ENCODE data around the gene LEF1.

The LEF1 gene

DNA sequence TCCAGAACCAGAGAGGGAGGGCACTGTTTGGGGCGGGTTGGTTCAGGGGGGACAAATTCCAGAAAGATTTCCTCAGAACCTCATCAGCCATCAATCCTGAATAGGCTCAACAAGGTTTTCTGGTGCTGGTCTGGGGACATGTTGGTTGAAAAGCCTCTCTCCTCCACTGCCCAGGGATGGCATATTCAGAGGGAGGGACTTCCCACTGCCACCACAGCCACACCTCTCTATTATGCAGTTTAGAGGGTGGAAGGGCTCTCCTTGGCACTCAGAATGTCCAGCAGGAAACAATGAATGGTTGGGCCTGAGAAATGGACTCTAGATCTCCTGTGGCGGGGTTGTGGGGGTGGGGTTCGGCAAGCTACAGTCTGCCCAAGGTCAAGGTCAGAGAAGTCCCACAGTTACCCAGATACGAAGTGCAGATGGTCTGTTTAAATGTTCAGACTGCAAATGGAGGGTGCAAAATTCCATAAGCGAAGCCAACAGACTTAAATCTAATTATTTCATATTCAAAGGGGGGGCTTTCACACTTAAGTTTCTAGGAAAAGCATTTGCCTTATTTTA lies 70.7 kb downstream of the LEF1 start:
- TF ChIP-seq EP300 (IDR thresholded peaks at IDR 0.05; ENCODE audit: borderline replicate concordance): no peak
- TF ChIP-seq ZBTB7A (IDR thresholded peaks at IDR 0.05; ENCODE audit: low read depth): no peak
- TF ChIP-seq, protein P1, sequence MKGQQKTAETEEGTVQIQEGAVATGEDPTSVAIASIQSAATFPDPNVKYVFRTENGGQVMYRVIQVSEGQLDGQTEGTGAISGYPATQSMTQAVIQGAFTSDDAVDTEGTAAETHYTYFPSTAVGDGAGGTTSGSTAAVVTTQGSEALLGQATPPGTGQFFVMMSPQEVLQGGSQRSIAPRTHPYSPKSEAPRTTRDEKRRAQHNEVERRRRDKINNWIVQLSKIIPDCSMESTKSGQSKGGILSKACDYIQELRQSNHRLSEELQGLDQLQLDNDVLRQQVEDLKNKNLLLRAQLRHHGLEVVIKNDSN (IDR thresholded peaks at IDR 0.05): no peak
- no peak for TF ChIP-seq FOXM1 (IDR thresholded peaks at IDR 0.05; ENCODE audit: borderline replicate concordance, low read depth)
- no peak for TF ChIP-seq TEAD4 (IDR thresholded peaks at IDR 0.05)
- no peak for TF ChIP-seq EGR1 (IDR thresholded peaks at IDR 0.05)
- TF ChIP-seq, protein P2, sequence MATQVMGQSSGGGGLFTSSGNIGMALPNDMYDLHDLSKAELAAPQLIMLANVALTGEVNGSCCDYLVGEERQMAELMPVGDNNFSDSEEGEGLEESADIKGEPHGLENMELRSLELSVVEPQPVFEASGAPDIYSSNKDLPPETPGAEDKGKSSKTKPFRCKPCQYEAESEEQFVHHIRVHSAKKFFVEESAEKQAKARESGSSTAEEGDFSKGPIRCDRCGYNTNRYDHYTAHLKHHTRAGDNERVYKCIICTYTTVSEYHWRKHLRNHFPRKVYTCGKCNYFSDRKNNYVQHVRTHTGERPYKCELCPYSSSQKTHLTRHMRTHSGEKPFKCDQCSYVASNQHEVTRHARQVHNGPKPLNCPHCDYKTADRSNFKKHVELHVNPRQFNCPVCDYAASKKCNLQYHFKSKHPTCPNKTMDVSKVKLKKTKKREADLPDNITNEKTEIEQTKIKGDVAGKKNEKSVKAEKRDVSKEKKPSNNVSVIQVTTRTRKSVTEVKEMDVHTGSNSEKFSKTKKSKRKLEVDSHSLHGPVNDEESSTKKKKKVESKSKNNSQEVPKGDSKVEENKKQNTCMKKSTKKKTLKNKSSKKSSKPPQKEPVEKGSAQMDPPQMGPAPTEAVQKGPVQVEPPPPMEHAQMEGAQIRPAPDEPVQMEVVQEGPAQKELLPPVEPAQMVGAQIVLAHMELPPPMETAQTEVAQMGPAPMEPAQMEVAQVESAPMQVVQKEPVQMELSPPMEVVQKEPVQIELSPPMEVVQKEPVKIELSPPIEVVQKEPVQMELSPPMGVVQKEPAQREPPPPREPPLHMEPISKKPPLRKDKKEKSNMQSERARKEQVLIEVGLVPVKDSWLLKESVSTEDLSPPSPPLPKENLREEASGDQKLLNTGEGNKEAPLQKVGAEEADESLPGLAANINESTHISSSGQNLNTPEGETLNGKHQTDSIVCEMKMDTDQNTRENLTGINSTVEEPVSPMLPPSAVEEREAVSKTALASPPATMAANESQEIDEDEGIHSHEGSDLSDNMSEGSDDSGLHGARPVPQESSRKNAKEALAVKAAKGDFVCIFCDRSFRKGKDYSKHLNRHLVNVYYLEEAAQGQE (IDR thresholded peaks at IDR 0.05; ENCODE audit: low read depth): no peak
- TF ChIP-seq, protein P3, sequence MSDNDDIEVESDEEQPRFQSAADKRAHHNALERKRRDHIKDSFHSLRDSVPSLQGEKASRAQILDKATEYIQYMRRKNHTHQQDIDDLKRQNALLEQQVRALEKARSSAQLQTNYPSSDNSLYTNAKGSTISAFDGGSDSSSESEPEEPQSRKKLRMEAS (IDR thresholded peaks at IDR 0.05): no peak
- TF ChIP-seq TAF1 (IDR thresholded peaks at IDR 0.05; ENCODE audit: low read depth): no peak

DNA sequence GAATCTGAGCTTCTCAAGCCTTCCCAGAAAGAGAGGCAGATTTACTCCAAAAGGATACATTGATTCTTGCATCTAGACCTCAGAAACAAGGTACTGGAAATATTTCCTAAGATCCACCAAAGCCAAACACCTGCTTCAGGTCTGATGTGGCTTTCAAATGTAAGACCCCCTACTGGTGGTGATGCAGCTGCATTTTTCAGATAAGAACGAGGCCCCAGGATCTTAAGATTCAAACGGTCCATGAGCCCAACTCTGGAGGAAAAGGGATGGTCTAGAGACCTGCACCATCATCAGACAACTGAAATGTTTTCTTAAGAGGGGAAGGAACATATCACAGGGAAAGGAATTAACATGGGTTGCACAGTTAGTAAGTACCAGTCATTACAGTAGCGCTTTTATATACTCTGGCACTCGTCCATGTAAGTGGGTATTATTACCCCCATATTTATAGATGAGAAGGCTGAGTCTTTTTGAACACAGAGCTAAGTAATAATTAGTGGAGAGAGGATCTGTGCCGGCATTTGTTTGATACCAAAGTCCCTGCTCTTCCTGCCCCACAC lies 73.7 kb downstream of the LEF1 start:
- TF ChIP-seq TAF1 (IDR thresholded peaks at IDR 0.05; ENCODE audit: low read depth) (no peak), CEBPB (IDR thresholded peaks at IDR 0.05) (no peak), EGR1 (IDR thresholded peaks at IDR 0.05) (no peak), TEAD4 (IDR thresholded peaks at IDR 0.05) (no peak)
- TF ChIP-seq, protein P2 (IDR thresholded peaks at IDR 0.05; ENCODE audit: low read depth): no peak

DNA sequence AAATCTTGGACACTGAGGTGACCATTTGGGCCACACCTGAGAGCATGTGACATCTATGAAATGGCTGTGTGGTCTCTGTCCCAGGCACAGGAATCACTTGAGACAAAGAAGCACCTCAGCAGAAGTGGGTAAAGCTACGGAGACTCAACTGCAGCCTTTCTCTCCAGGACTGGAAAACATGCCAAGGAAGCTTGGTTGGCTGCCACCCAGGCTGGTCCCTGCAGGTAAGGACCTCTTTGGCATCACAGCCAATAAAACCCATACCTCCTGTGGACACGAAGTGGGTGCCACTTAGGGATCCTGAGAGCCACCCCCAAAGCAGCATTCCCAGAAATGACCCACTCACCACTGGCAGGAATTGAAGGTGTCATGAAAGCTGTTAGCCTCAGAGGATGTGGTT lies 74.6 kb downstream of the LEF1 start:
- no peak for TF ChIP-seq EGR1 (IDR thresholded peaks at IDR 0.05)
- no peak for TF ChIP-seq RAD21 (IDR thresholded peaks at IDR 0.05; ENCODE audit: low read depth)
- TF ChIP-seq NFIC (IDR thresholded peaks at IDR 0.05): no peak
- TF ChIP-seq, protein P2 (IDR thresholded peaks at IDR 0.05; ENCODE audit: low read depth): no peak
- no peak for TF ChIP-seq TAF1 (IDR thresholded peaks at IDR 0.05; ENCODE audit: low read depth)
- TF ChIP-seq, protein P3 (IDR thresholded peaks at IDR 0.05): no peak
- TF ChIP-seq TEAD4 (IDR thresholded peaks at IDR 0.05): no peak
- no peak for TF ChIP-seq EP300 (IDR thresholded peaks at IDR 0.05; ENCODE audit: borderline replicate concordance)
- TF ChIP-seq CREB1 (IDR thresholded peaks at IDR 0.05; ENCODE audit: low read depth): no peak
- TF ChIP-seq TCF12 (IDR thresholded peaks at IDR 0.05; ENCODE audit: low read depth): no peak
- TF ChIP-seq YY1 (IDR thresholded peaks at IDR 0.05; ENCODE audit: low read depth): no peak
- TF ChIP-seq ZBTB7A (IDR thresholded peaks at IDR 0.05; ENCODE audit: low read depth): no peak
- TF ChIP-seq, protein P1 (IDR thresholded peaks at IDR 0.05): no peak
- TF ChIP-seq FOXM1 (IDR thresholded peaks at IDR 0.05; ENCODE audit: borderline replicate concordance, low read depth): no peak
- TF ChIP-seq CEBPB (IDR thresholded peaks at IDR 0.05): no peak

DNA sequence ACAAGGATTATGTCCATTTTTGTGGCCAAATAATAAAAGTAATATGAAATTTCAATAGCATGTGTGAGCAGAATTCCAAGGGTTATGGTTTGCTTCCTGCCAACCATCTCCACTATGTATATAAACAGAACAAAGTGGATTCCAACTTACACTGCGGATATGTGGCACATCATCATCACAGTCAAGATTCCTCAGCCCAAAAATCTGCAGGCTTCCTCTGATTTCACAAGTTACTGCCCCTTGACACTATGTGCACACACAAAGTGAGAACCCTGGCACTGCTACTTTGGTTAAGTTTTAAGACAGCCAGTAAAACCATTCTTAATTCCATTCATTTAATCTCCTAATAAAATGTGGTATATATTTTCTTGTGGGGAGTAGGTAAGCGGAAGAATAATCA lies 76.4 kb downstream of the LEF1 start:
- TF ChIP-seq, protein P2 (IDR thresholded peaks at IDR 0.05; ENCODE audit: low read depth): no peak
- no peak for TF ChIP-seq YY1 (IDR thresholded peaks at IDR 0.05; ENCODE audit: low read depth)
- no peak for TF ChIP-seq CREB1 (IDR thresholded peaks at IDR 0.05; ENCODE audit: low read depth)
- TF ChIP-seq, protein P1 (IDR thresholded peaks at IDR 0.05): no peak
- TF ChIP-seq ZBTB7A (IDR thresholded peaks at IDR 0.05; ENCODE audit: low read depth): no peak
- no peak for TF ChIP-seq CEBPB (IDR thresholded peaks at IDR 0.05)
